ENCODE data around the gene MICAL1. TPM values are rescaled to one million over a fixed set of nuclear protein-coding genes. Genes with fewer than 3 reads are reported as not detected.

Gene MICAL1
- total and polyA plus RNA-seq, 10 donors, result 51.5 to 169 (median 83.2) TPM

GRCh38 chr6:109460161-109460829 is 4.7 kb upstream of the MICAL1 start:
- TF ChIP-seq CTCF (IDR thresholded peaks at IDR 0.05 in 8 of 11, conservative IDR thresholded peaks at IDR 0.05 in 3 of 11) (no peak), POLR2A (IDR thresholded peaks at IDR 0.05) (no peak), POLR2AphosphoS5 (IDR thresholded peaks at IDR 0.05) (no peak)
- peak overlapping the region in 6 of 8 donors; percentile 37 to 100 (median 94) for H3K27ac ChIP-seq
- WGBS, 5 donors, result 78 to 91% (median 82%) methylated on average over 3 of the region's 3 CpGs
- peaks cover 0 to 47% (median 29%) of the 10 kb centered on the region in 6 donors for H3K36me3 ChIP-seq
- peaks cover 0 to 7% (median 2%) of the 10 kb centered on the region in 8 donors for H3K9me3 ChIP-seq
- intact Hi-C loops (cut with DNase I; ENCODE audit: low total_unique reads), result no loop called here
- no peak overlapping the region for H3K4me3 ChIP-seq
- DNase-seq, result no peak
- peaks cover 0 to 63% (median 43%) of the 10 kb centered on the region in 6 donors for H3K4me1 ChIP-seq
- no peaks in the 10 kb centered on the region for H3K27me3 ChIP-seq (replicated peaks in 1 of 7)

GRCh38 chr6:109458774-109459531 is 3.4 kb upstream of the MICAL1 start:
- intact Hi-C loops (cut with DNase I; ENCODE audit: low total_unique reads), result no loop called here
- no peak for DNase-seq
- H3K27me3 ChIP-seq (replicated peaks in 1 of 7), result no peaks in the 10 kb centered on the region
- no peak overlapping the region for H3K4me3 ChIP-seq
- H3K9me3 ChIP-seq, result peaks cover 0 to 7% (median 2%) of the 10 kb centered on the region in 8 donors
- H3K27ac ChIP-seq, result peak overlapping the region in 7 of 8 donors; percentile 29 to 100 (median 94)
- H3K36me3 ChIP-seq, result peaks cover 0 to 34% (median 19%) of the 10 kb centered on the region in 6 donors
- WGBS, 5 donors, result 24 to 43% (median 35%) methylated on average over 5 of the region's 5 CpGs
- H3K4me1 ChIP-seq, result peaks cover 6 to 66% (median 52%) of the 10 kb centered on the region in 6 donors
- TF ChIP-seq CTCF (IDR thresholded peaks at IDR 0.05 in 8 of 11, conservative IDR thresholded peaks at IDR 0.05 in 3 of 11) (no peak), POLR2A (IDR thresholded peaks at IDR 0.05) (no peak), POLR2AphosphoS5 (IDR thresholded peaks at IDR 0.05) (peak in 1 of 3 donors; percentile 60)

GRCh38 chr6:109457562-109457996 is 2.0 kb upstream of the MICAL1 start:
- Histone ChIP-seq H3K9me3 (peaks cover 0 to 7% (median 2%) of the 10 kb centered on the region in 8 donors), H3K27me3 (replicated peaks in 1 of 7) (no peaks in the 10 kb centered on the region), H3K4me3 (no peak overlapping the region), H3K27ac (peak overlapping the region in 6 of 8 donors; percentile 2 to 100 (median 94)), H3K4me1 (peaks cover 17 to 80% (median 65%) of the 10 kb centered on the region in 6 donors), H3K36me3 (peaks cover 0 to 34% (median 12%) of the 10 kb centered on the region in 6 donors)
- WGBS, 5 donors, result 76 to 86% (median 84%) methylated on average over 6 of the region's 6 CpGs
- TF ChIP-seq POLR2AphosphoS5 (IDR thresholded peaks at IDR 0.05) (no peak), POLR2A (IDR thresholded peaks at IDR 0.05) (no peak), CTCF (IDR thresholded peaks at IDR 0.05 in 8 of 11, conservative IDR thresholded peaks at IDR 0.05 in 3 of 11) (no peak)
- intact Hi-C loops (cut with DNase I; ENCODE audit: low total_unique reads), result no loop called here
- DNase-seq, result no peak

All from spleen (tissue), 11 donors.